Hematopoietic multipotent progenitor cell treated with erythropoietin and hydrocortisone succinate and interleukin-3 and kit ligand, for 4 days (in vitro differentiated cells): ENCODE measurements around the gene EPB41L3.
A peak's percentile ranks its signal among the peaks of the same experiment; 100 is the strongest.
"Not testable (repeated sequence)": the region's sequence is repeated elsewhere in the genome, so short reads cannot be mapped to it uniquely, and the experiment has no call there.

ENCODE experiments used
- DNase-seq: peaks from one replicate; pipeline ENCODE4 v3.0.0-alpha.2; 2015

The EPB41L3 gene

GRCh38 chr18:5490753-5491480 lies 52.9 kb downstream of the EPB41L3 start:
- DNase-seq, result no peak

GRCh38 chr18:5488844-5489243 lies 55.0 kb downstream of the EPB41L3 start:
- no peak for DNase-seq

- not testable (repeated sequence) for DNase-seq
These were observed 55.8 kb downstream of the EPB41L3 start for GRCh38 chr18:5488044-5488443.

GRCh38 chr18:5484526-5484925 lies 59.3 kb downstream of the EPB41L3 start:
- DNase-seq, result no peak

- DNase-seq, result no peak
These were observed 62.2 kb downstream of the EPB41L3 start for GRCh38 chr18:5481621-5482020.

DNA sequence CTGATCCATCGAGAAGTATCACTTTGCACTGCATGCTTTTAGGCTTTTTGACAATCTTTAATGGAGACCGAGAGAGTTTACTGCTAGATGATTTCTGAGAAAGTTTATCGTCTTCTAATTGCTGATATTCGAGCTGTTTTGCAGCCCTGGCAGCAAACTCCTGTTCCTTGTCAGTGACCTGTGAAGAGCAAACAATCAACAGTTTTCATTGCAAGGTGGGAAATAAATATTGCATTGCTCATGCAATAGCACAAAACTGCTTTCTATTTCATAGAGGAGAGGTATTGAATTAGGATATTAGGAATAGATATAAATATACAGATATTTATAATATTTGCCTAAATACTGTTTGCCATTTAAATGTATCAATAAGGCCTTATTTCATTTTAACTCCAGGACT lies 65.5 kb downstream of the EPB41L3 start:
- DNase-seq, result no peak

DNA sequence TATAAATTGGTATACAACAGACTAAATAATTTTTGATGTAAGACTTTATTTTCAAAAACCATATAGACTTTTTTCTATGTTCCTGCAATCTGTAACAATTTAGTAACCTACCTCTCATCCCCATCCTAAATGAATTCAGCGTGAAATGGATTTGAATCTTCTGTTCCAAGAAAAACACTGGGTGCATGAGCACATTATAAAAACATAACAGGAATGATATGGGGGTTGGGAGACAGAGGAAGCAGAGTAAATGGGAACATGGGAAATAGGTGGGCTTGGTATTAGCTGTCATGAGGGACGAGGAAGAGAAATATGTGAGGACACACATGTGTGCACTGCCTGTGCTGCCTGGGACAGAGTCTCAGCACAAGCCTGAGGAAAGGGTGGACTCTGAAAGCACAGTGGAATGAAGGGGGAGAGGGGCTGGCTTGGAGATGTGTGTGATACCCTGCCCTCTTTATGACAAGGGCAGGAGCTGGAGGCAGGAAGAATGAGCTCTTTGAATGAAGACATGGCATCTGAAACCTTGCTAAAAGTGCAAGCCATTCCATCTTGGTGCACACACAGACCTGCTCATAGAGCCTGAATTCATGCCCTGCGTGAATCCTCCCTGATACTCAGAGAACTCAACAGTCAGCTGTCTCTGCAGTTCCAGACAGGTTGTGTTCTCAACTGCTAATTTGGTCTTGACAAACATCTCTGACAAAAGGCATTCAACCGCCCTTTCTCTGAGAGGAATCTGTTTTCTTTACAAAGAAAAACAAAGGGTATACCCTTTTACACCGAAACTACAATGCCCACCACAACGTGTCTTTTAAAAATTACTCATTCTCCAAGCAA lies 66.6 kb downstream of the EPB41L3 start:
- DNase-seq, result no peak

DNA sequence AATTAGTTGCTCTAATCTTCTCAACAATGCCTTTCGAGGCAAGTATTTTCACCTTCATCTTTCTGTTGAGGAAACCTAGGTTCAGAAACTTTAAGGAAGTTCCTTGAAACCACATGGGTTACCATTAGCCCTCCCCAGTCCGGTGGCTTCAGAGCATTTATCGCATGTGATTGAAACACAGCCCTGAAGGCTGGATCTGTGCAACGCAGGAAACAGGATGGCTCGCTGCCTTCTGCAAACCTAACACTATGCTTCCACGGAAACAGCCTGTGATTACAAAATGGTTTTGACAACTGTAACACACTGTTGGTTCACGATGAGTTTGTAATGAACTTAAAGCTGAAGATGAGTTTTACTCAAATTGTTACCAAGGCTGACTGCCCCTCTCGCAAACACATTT lies 68.5 kb downstream of the EPB41L3 start:
- peak; percentile 78 for DNase-seq

DNA sequence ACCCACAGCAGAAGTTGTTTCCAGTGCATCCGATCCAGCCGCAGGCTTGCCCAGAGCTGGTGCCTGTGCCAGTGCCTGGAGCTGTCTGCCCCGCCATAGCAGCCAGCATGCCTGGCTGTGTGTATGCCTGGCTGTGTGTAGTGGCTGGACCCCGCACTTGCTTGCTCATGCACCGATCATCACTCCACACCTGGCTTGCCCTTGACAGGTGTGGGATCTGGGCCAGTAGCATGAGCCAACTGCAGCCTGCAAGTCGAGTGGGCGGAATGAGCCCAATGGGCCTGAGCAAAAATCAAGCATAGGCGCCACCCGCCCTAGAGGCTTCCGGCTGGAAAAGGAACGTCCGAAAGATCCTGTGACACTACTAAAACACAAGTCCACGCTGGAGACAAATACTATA lies 74.5 kb downstream of the EPB41L3 start:
- no peak for DNase-seq

- DNase-seq, result no peak
These were observed 75.4 kb downstream of the EPB41L3 start for GRCh38 chr18:5468394-5468793.

GRCh38 chr18:5467671-5468070 lies 76.1 kb downstream of the EPB41L3 start:
- DNase-seq, result no peak

- peak; percentile 71 for DNase-seq
These were observed 77.5 kb downstream of the EPB41L3 start for GRCh38 chr18:5466256-5466655.

DNA sequence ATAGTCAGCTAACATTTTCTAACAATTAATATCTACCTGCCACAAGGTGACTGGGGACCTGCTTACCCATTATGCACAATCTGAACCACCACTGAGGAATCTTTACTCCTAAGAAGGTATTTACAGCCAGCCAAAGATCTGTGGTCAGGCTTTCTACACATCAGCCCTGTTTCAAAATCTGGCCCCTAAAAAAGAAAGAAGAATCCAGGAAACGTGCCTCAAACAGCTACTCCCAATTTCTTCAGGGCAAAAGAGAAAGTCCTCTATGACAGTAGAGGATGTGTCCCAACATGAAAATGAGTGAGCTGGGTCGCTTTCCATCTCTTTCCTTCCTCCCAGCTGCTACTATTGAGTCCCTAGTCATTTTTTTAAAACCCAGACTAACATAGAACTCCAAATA lies 79.5 kb downstream of the EPB41L3 start:
- DNase-seq, result peak; percentile 10

GRCh38 chr18:5463831-5464230 lies 80.0 kb downstream of the EPB41L3 start:
- DNase-seq, result no peak

- no peak for DNase-seq
These were observed 80.4 kb downstream of the EPB41L3 start for GRCh38 chr18:5463390-5463789.

DNA sequence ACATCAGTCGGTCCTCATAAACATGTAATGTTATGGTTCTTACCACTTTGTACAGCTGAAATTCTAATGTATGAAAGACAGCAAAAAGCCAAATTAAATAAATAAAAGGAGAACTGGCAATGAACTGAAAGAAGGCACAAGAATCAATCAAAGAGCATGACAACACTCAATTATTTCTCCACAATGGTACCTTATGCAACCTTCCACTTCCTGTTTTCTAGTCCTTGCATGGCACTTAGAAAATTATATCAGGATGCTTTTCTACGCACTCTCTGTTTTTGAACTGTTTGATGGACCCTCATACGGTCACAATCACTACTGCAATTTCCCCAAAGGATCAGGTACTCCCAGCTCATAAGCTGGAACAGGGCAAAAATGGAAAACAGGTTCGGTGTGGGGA lies 81.6 kb downstream of the EPB41L3 start:
- peak; percentile 60 for DNase-seq

- DNase-seq, result no peak
These were observed 82.8 kb downstream of the EPB41L3 start for GRCh38 chr18:5461041-5461440.

DNA sequence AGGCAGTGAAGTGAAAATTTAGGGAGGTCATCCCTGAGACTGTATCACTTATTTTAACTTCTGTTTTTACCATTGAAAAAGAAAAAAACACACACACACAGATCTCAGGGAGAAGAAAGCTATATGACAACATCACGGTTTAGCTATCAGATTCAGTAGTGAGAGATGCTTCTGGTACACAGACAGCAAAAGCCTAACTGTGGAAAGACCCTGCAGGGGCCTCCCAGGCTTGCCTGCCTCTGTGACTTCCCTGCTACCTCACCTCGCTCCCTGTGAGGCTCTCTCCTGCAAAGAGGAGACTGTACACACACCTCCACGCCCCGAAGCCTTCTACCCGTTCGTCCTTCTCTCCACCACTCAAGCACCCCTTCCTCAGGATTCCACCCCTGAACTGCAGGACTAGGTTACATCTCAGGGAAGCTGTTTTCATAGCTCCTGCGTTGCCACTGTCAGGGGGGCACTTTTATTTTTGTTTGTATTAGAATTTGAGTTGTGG lies 86.3 kb downstream of the EPB41L3 start:
- no peak for DNase-seq

GRCh38 chr18:5456577-5457461 lies 87.0 kb downstream of the EPB41L3 start:
- DNase-seq, result peak; percentile 43

DNA sequence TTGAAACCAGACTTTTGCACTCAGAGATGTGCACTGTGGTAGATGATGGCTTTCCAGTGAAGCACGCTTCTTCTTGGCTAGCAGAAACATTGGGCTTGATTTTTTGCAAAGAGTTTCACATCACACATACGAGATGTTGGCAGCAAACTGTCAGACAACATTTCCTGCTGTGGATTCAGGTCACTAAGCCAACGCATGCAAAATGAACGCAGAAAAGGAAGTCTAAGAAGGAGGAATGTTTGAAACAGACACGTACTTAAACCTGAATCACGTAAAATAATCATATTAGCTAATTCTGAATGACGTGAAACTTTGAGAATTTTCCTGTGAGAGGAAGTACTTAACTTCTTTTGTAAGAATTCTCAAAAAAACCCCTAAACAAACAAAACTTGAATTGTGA lies 88.1 kb downstream of the EPB41L3 start:
- no peak for DNase-seq

DNA sequence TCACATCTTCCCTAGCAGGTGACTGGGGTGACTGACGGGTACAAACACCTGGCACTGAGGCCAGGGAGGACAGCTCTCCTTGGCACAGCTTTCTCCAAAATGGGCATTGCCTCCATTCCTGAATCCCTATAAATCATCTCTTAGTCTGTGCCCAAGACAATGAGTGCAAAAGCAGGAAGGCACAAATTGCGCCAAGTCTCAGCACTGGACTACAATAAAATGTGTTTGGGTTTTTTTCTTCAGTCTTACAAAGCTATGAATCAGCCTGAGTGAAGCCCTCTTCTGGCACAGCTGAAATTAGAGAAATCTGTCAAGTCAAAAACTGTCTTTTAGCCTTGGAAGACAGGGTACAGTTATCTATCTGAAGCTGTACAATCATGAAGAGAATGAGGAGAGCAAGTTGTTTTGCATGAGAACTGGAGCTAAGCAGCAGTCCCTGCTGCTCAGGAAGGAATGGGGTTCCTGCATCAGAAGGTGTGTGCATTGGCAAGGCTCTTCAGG lies 90.8 kb downstream of the EPB41L3 start:
- no peak for DNase-seq

DNA sequence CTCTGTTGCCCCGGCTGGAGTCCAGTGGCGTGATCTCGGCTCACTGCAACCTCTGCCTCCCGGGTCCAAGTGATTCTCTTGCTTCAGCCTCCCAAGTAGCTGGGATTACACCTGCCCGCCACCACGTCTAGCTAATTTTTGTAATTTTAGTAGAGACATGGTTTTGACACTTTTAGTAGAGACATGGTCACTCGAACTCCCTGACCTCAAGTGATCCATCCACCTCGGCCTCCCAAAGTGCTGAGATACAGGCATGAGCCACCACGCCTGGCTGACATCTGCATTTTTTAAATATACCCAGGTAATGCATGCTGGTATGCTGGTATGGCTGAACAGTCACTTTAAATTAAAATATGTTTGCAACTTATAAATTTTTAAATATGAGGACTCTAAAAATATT lies 91.9 kb downstream of the EPB41L3 start:
- no peak for DNase-seq

DNA sequence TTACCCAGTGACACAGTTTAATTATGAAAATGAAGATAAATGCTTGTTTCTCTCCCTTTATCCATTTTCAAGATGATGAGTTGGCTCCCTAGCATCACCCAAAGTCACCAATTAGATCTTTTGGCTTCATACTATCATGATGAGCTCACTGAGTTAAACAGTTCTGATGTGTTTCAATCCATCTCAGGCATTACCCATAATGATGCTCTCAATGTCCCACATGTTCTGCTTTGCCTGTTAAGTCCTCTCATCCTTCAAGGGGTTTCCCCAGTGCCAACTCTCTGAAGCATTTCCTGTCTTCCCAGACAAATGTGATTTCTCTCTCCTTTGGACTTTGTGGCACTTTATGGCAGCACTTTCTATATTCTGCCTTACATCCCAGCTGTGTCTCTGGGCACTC lies 92.6 kb downstream of the EPB41L3 start:
- DNase-seq, result no peak
